GM23338 (cell line): ENCODE data around the gene PHLPP2. TPM values are rescaled to one million over a fixed set of nuclear protein-coding genes. Genes with fewer than 3 reads are reported as not detected.

Experiments
- ATAC-seq: fragments of 200-7000 bp; cut with Tn5 transposase; 3 replicates; pipeline ENCODE4 v1.9.1; 2020
- DNase-seq: peaks from one replicate; pipeline ENCODE4 v3.0.0-alpha.2; 2015; ENCODE audit warnings: low spot score
- H2AFZ ChIP-seq: fragments of 200-600 bp; sonication (generic); 2 replicates; pipeline ENCODE4 v1.8.0; 2016; ENCODE audit warnings: antibody characterized with exemption, mild to moderate bottlenecking, moderate library complexity
- H3F3A ChIP-seq: fragments of 200-600 bp; sonication (generic); replicated peaks from 2 replicates; pipeline ENCODE4 v1.8.0; 2017; ENCODE audit warnings: antibody characterized with exemption, mixed run types, low read depth
- H3K27ac ChIP-seq: fragments of 200-600 bp; sonication (generic); 2 replicates; pipeline ENCODE4 v1.6.1; 2016; ENCODE audit warnings: low read depth
- H3K27me3 ChIP-seq: fragments of 200-600 bp; sonication (generic); 2 replicates; pipeline ENCODE4 v1.8.0; 2016; ENCODE audit warnings: mild to moderate bottlenecking, mixed run types, moderate library complexity; ENCODE audit not compliant: insufficient read depth
- H3K36me3 ChIP-seq: fragments of 200-600 bp; sonication (generic); 2 replicates; pipeline ENCODE4 v1.8.0; 2016; ENCODE audit warnings: mild to moderate bottlenecking; ENCODE audit not compliant: insufficient read depth
- H3K4me1 ChIP-seq: fragments of 200-600 bp; sonication (generic); 2 replicates; pipeline ENCODE4 v1.8.0; 2016; ENCODE audit warnings: mild to moderate bottlenecking, moderate library complexity; ENCODE audit not compliant: insufficient read depth
- H3K4me2 ChIP-seq: fragments of 200-600 bp; sonication (generic); 2 replicates; pipeline ENCODE4 v1.7.1; 2017; ENCODE audit warnings: mixed run types
- H3K4me3 ChIP-seq: fragments of 200-600 bp; sonication (generic); 2 replicates; pipeline ENCODE4 v1.6.1; 2016; ENCODE audit warnings: mixed run types
- H3K79me2 ChIP-seq: fragments of 200-600 bp; sonication (generic); replicated peaks from 2 replicates; pipeline ENCODE4 v1.8.0; 2017; ENCODE audit warnings: mild to moderate bottlenecking; ENCODE audit not compliant: insufficient read depth
- H3K9me2 ChIP-seq: fragments of 200-600 bp; sonication (generic); 2 replicates; pipeline ENCODE4 v1.8.0; 2017; ENCODE audit not compliant: insufficient read depth
- H4K20me1 ChIP-seq: fragments of 200-600 bp; sonication (generic); replicated peaks from 2 replicates; pipeline ENCODE4 v1.8.0; 2017; ENCODE audit warnings: mild to moderate bottlenecking; ENCODE audit not compliant: insufficient read depth
- H3K27ac Mint-ChIP-seq: 2 replicates; pipeline ENCODE4 v1.8.0; 2020; ENCODE audit warnings: inconsistent platforms, mild to moderate bottlenecking, moderate library complexity, mixed read lengths
- H3K27me3 Mint-ChIP-seq: 3 replicates; pipeline ENCODE4 v1.8.0; 2022; ENCODE audit warnings: low read depth, mild to moderate bottlenecking, moderate library complexity, mixed read lengths, inconsistent platforms; ENCODE audit not compliant: insufficient read depth, poor library complexity
- H3K36me3 Mint-ChIP-seq: 3 replicates; pipeline ENCODE4 v1.8.0; 2021; ENCODE audit warnings: low read depth, mild to moderate bottlenecking, inconsistent platforms, moderate library complexity, mixed read lengths
- H3K4me1 Mint-ChIP-seq: 3 replicates; pipeline ENCODE4 v1.8.0; 2020; ENCODE audit warnings: mild to moderate bottlenecking, inconsistent platforms, mixed read lengths
- H3K4me3 Mint-ChIP-seq: 3 replicates; pipeline ENCODE4 v1.8.0; 2021; ENCODE audit warnings: moderate library complexity, mild to moderate bottlenecking, inconsistent platforms, mixed read lengths
- H3K9me3 Mint-ChIP-seq: 3 replicates; pipeline ENCODE4 v1.8.0; 2020; ENCODE audit warnings: moderate library complexity, mild to moderate bottlenecking, inconsistent platforms, mixed read lengths
- POLR2AphosphoS5 ChIP-seq: IDR thresholded peaks from 2 replicates; pipeline ENCODE4 v1.6.1; 2016; ENCODE audit warnings: antibody characterized with exemption, low read depth
- ZNF114 ChIP-seq: fragments of 250-450 bp; sonication (Bioruptor Pico); IDR thresholded peaks from 2 replicates; pipeline ENCODE4 v1.5.0; 2020; ENCODE audit warnings: mild to moderate bottlenecking, moderate library complexity
- ZNF331 ChIP-seq: fragments of 250-450 bp; sonication (Bioruptor Pico); IDR thresholded peaks from 2 replicates; pipeline ENCODE4 v1.5.0; 2020; ENCODE audit warnings: low read depth, mild to moderate bottlenecking, moderate library complexity
- polyA plus RNA-seq: library from polyadenylated mRNA; unstranded; fragments of >200 nt; fragmentation: Nextera tagmentation; extraction: Ambion mirVana; gene quantifications from 2 replicates; pipeline ENCODE4 v1.2.1, GENCODE V29; 2016
- total RNA-seq: library from RNA; depleted of rRNA; stranded (reverse); fragments of >200 nt; shearing (Covaris generic); gene quantifications from 2 replicates; pipeline ENCODE4 v1.2.3, GENCODE V29; 2014
- TF ChIP-seq, protein P1 (sequence below), 2 experiments: fragments of 200-600 bp in 1 of 2; sonication (generic) in 1 of 2; conservative IDR thresholded peaks; 2 replicates each; pipeline versions ENCODE4 v1.5.1 to v1.6.1; 2016 to 2017; ENCODE audit warnings: antibody characterized with exemption in 2 of 2, low read depth in 2 of 2, mild to moderate bottlenecking in 2 of 2, moderate library complexity in 1 of 2
- TF ChIP-seq, protein P2 (sequence below): IDR thresholded peaks from one replicate; pipeline ENCODE4 v1.6.1; 2018; ENCODE audit warnings: antibody characterized with exemption; ENCODE audit not compliant: unreplicated experiment
- TF ChIP-seq, protein P3 (sequence below): fragments of 250-450 bp; sonication (Bioruptor Pico); IDR thresholded peaks from 2 replicates; pipeline ENCODE4 v1.5.0; 2020; ENCODE audit warnings: mild to moderate bottlenecking, moderate library complexity

The PHLPP2 gene
- total and polyA plus RNA-seq, 2 experiments from 2014 or later: 4.2 to 20.5 TPM

DNA sequence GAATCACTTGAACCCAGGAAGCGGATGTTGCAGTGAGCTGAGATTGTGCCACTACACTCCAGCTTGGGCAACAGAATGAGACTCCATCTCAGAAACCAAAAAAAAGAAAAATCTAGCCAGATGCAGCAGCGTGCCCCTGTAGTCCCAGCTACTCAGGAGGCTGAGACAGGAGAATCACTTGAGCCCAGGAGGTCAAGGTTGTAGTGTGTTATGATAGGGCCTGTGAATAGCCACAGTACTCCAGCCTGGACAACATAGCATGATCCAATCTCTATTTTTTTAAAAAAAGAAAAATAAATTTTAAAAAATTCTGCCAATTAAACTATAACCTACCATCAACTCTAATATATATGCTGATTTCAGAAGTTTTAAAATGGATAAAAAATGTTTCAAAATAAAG, 15.8 kb downstream of the PHLPP2 start:
- Mint-ChIP-seq H3K9me3 (no peaks in the 10 kb centered on the region), H3K4me3 (no peak overlapping the region), H3K27me3 (peaks cover 4% of the 10 kb centered on the region), H3K27ac (peak overlapping the region; percentile 93), H3K36me3 (peaks cover 7% of the 10 kb centered on the region; the same call in 2 of the 3 replicates), H3K4me1 (peaks cover 72% of the 10 kb centered on the region)
- peaks cover 1% of the 10 kb centered on the region; the same call in 1 of the 2 replicates for H3K36me3 ChIP-seq
- ATAC-seq (no peak), DNase-seq (no peak)
- H3K4me1 ChIP-seq: peaks cover 61% of the 10 kb centered on the region
- no peak overlapping the region for H2AFZ ChIP-seq
- H3K27me3 ChIP-seq: no peaks in the 10 kb centered on the region
- TF ChIP-seq, protein P1, sequence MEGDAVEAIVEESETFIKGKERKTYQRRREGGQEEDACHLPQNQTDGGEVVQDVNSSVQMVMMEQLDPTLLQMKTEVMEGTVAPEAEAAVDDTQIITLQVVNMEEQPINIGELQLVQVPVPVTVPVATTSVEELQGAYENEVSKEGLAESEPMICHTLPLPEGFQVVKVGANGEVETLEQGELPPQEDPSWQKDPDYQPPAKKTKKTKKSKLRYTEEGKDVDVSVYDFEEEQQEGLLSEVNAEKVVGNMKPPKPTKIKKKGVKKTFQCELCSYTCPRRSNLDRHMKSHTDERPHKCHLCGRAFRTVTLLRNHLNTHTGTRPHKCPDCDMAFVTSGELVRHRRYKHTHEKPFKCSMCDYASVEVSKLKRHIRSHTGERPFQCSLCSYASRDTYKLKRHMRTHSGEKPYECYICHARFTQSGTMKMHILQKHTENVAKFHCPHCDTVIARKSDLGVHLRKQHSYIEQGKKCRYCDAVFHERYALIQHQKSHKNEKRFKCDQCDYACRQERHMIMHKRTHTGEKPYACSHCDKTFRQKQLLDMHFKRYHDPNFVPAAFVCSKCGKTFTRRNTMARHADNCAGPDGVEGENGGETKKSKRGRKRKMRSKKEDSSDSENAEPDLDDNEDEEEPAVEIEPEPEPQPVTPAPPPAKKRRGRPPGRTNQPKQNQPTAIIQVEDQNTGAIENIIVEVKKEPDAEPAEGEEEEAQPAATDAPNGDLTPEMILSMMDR (conservative IDR thresholded peaks at IDR 0.05; ENCODE audit: low read depth in 2 of 2): no peak
- TF ChIP-seq, protein P2, sequence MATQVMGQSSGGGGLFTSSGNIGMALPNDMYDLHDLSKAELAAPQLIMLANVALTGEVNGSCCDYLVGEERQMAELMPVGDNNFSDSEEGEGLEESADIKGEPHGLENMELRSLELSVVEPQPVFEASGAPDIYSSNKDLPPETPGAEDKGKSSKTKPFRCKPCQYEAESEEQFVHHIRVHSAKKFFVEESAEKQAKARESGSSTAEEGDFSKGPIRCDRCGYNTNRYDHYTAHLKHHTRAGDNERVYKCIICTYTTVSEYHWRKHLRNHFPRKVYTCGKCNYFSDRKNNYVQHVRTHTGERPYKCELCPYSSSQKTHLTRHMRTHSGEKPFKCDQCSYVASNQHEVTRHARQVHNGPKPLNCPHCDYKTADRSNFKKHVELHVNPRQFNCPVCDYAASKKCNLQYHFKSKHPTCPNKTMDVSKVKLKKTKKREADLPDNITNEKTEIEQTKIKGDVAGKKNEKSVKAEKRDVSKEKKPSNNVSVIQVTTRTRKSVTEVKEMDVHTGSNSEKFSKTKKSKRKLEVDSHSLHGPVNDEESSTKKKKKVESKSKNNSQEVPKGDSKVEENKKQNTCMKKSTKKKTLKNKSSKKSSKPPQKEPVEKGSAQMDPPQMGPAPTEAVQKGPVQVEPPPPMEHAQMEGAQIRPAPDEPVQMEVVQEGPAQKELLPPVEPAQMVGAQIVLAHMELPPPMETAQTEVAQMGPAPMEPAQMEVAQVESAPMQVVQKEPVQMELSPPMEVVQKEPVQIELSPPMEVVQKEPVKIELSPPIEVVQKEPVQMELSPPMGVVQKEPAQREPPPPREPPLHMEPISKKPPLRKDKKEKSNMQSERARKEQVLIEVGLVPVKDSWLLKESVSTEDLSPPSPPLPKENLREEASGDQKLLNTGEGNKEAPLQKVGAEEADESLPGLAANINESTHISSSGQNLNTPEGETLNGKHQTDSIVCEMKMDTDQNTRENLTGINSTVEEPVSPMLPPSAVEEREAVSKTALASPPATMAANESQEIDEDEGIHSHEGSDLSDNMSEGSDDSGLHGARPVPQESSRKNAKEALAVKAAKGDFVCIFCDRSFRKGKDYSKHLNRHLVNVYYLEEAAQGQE: no peak
- TF ChIP-seq ZNF331 (CRISPR knock-in tag) (no peak), POLR2AphosphoS5 (no peak), ZNF114 (CRISPR knock-in tag) (no peak)
- TF ChIP-seq, protein P3, sequence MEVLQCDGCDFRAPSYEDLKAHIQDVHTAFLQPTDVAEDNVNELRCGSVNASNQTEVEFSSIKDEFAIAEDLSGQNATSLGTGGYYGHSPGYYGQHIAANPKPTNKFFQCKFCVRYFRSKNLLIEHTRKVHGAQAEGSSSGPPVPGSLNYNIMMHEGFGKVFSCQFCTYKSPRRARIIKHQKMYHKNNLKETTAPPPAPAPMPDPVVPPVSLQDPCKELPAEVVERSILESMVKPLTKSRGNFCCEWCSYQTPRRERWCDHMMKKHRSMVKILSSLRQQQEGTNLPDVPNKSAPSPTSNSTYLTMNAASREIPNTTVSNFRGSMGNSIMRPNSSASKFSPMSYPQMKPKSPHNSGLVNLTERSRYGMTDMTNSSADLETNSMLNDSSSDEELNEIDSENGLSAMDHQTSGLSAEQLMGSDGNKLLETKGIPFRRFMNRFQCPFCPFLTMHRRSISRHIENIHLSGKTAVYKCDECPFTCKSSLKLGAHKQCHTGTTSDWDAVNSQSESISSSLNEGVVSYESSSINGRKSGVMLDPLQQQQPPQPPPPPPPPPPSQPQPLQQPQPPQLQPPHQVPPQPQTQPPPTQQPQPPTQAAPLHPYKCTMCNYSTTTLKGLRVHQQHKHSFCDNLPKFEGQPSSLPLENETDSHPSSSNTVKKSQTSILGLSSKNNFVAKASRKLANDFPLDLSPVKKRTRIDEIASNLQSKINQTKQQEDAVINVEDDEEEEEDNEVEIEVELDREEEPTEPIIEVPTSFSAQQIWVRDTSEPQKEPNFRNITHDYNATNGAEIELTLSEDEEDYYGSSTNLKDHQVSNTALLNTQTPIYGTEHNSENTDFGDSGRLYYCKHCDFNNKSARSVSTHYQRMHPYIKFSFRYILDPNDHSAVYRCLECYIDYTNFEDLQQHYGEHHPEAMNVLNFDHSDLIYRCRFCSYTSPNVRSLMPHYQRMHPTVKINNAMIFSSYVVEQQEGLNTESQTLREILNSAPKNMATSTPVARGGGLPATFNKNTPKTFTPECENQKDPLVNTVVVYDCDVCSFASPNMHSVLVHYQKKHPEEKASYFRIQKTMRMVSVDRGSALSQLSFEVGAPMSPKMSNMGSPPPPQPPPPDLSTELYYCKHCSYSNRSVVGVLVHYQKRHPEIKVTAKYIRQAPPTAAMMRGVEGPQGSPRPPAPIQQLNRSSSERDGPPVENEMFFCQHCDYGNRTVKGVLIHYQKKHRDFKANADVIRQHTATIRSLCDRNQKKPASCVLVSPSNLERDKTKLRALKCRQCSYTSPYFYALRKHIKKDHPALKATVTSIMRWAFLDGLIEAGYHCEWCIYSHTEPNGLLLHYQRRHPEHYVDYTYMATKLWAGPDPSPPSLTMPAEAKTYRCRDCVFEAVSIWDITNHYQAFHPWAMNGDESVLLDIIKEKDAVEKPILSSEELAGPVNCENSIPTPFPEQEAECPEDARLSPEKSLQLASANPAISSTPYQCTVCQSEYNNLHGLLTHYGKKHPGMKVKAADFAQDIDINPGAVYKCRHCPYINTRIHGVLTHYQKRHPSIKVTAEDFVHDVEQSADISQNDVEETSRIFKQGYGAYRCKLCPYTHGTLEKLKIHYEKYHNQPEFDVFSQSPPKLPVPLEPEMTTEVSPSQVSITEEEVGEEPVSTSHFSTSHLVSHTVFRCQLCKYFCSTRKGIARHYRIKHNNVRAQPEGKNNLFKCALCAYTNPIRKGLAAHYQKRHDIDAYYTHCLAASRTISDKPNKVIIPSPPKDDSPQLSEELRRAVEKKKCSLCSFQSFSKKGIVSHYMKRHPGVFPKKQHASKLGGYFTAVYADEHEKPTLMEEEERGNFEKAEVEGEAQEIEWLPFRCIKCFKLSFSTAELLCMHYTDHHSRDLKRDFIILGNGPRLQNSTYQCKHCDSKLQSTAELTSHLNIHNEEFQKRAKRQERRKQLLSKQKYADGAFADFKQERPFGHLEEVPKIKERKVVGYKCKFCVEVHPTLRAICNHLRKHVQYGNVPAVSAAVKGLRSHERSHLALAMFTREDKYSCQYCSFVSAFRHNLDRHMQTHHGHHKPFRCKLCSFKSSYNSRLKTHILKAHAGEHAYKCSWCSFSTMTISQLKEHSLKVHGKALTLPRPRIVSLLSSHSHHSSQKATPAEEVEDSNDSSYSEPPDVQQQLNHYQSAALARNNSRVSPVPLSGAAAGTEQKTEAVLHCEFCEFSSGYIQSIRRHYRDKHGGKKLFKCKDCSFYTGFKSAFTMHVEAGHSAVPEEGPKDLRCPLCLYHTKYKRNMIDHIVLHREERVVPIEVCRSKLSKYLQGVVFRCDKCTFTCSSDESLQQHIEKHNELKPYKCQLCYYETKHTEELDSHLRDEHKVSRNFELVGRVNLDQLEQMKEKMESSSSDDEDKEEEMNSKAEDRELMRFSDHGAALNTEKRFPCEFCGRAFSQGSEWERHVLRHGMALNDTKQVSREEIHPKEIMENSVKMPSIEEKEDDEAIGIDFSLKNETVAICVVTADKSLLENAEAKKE (CRISPR knock-in tag): no peak
- H3F3A ChIP-seq: no peaks in the 10 kb centered on the region; the same call in 1 of the 2 replicates
- H3K79me2 ChIP-seq: peaks cover 52% of the 10 kb centered on the region
- peak overlapping the region; percentile 97 for H3K27ac ChIP-seq
- no peak overlapping the region for H3K4me3 ChIP-seq
- no peaks in the 10 kb centered on the region for H3K9me2 ChIP-seq
- no peaks in the 10 kb centered on the region for H4K20me1 ChIP-seq
- peak overlapping the region; percentile 69; the same call in 1 of the 2 replicates for H3K4me2 ChIP-seq
